IPS-15b (cell line): ENCODE measurements around the gene MUC13.

Experiments
- H3K27me3 ChIP-seq: one replicate; pipeline ENCODE4 v1.6.1; 2013; ENCODE audit warnings: low read length; ENCODE audit not compliant: control insufficient read depth, insufficient read depth
- H3K36me3 ChIP-seq: one replicate; pipeline ENCODE4 v1.6.1; 2013; ENCODE audit warnings: low read length; ENCODE audit not compliant: control insufficient read depth, insufficient read depth
- H3K4me1 ChIP-seq: one replicate; pipeline ENCODE4 v1.6.1; 2013; ENCODE audit warnings: mild to moderate bottlenecking, low read length; ENCODE audit not compliant: control insufficient read depth, insufficient read depth
- H3K4me3 ChIP-seq: one replicate; pipeline ENCODE4 v1.5.1; 2013; ENCODE audit warnings: low read depth, low read length
- H3K9ac ChIP-seq: one replicate; pipeline ENCODE4 v1.6.1; 2013; ENCODE audit warnings: low read depth, mild to moderate bottlenecking, low read length
- H3K9me3 ChIP-seq: one replicate; pipeline ENCODE4 v1.6.1; 2013; ENCODE audit warnings: mild to moderate bottlenecking, low read length; ENCODE audit not compliant: control insufficient read depth, insufficient read depth

The MUC13 gene

GRCh38 chr3:124859025-124859424 is 75.5 kb downstream of the MUC13 start:
- H3K27me3 ChIP-seq = no peaks in the 10 kb centered on the region

GRCh38 chr3:124858275-124858674 is 76.3 kb downstream of the MUC13 start:
- H3K36me3 ChIP-seq = peaks cover 8% of the 10 kb centered on the region
- H3K4me1 ChIP-seq = peaks cover 4% of the 10 kb centered on the region
- no peaks in the 10 kb centered on the region for H3K9me3 ChIP-seq

More at GRCh38 chr3:124859025-124859424, 75.5 kb downstream of the MUC13 start:
- peaks cover 8% of the 10 kb centered on the region for H3K36me3 ChIP-seq
- no peaks in the 10 kb centered on the region for H3K9me3 ChIP-seq
- H3K4me3 ChIP-seq = no peak overlapping the region
- H3K4me1 ChIP-seq = peaks cover 4% of the 10 kb centered on the region
- H3K9ac ChIP-seq = no peak overlapping the region

GRCh38 chr3:124856677-124857076 is 77.9 kb downstream of the MUC13 start:
- no peak overlapping the region for H3K9ac ChIP-seq
- peaks cover 3% of the 10 kb centered on the region for H3K36me3 ChIP-seq
- peaks cover 4% of the 10 kb centered on the region for H3K4me1 ChIP-seq

More at GRCh38 chr3:124858275-124858674, 76.3 kb downstream of the MUC13 start:
- no peak overlapping the region for H3K4me3 ChIP-seq
- no peaks in the 10 kb centered on the region for H3K27me3 ChIP-seq
- no peak overlapping the region for H3K9ac ChIP-seq

More at GRCh38 chr3:124856677-124857076, 77.9 kb downstream of the MUC13 start:
- Histone ChIP-seq H3K27me3 (no peaks in the 10 kb centered on the region), H3K9me3 (no peaks in the 10 kb centered on the region), H3K4me3 (no peak overlapping the region)
